BJ (cell line): ENCODE measurements around the gene TNFRSF13B. TPM values are rescaled to one million over a fixed set of nuclear protein-coding genes. Genes with fewer than 3 reads are reported as not detected.

Experiments used
- CTCF ChIA-PET: fragments of 350-600 bp; formaldehyde crosslinking; extraction: SDS; loops from one replicate; lab custom pipeline; 2021; ENCODE audit warnings: antibody characterized with exemption, inconsistent platforms; lab: Yijun Ruan, JAX
- POLR2A ChIA-PET: fragments of 300-600 bp; sonication (Branson Sonifier 250); formaldehyde crosslinking; extraction: SDS; loops from one replicate; lab custom pipeline; 2021; ENCODE audit warnings: antibody characterized with exemption; lab: Charles Lee
- DNase-seq: peaks from one replicate; pipeline ENCODE4 v3.0.0-alpha.2; 2011; ENCODE audit warnings: low read depth
- H3K27me3 ChIP-seq: 2 replicates; pipeline ENCODE4 v1.6.0; 2011; ENCODE audit warnings: low read length; ENCODE audit not compliant: control insufficient read depth, insufficient read depth
- H3K36me3 ChIP-seq: 2 replicates; pipeline ENCODE4 v1.5.1; 2011; ENCODE audit warnings: low read length; ENCODE audit not compliant: control insufficient read depth, insufficient read depth
- H3K4me3 ChIP-seq: 2 replicates; pipeline ENCODE4 v1.5.1; 2011; ENCODE audit warnings: low read depth, mild to moderate bottlenecking, control low read depth, low read length
- CTCF ChIP-seq: IDR thresholded peaks from 2 replicates; pipeline ENCODE4 v1.5.1; 2011; ENCODE audit warnings: low read depth, mild to moderate bottlenecking, control low read depth, inconsistent platforms, low read length, moderate library complexity; ENCODE audit not compliant: insufficient read depth
- polyA plus RNA-seq: library from polyadenylated mRNA; depleted of rRNA; stranded (reverse); fragments of >200 nt; gene quantifications from 2 replicates; pipeline ENCODE4 v1.2.3, GENCODE V29; 2011

TNFRSF13B gene
- polyA plus RNA-seq, 1 experiment: not detected

GRCh38 chr17:16989230-16989952, 17.5 kb upstream of the TNFRSF13B start:
- ChIA-PET POLR2A (no interaction called here), CTCF (interaction anchor here (0.9 to 6.3 kb wide), 4 partner anchors 9 to 75 kb away, joined by 4 to 52 read pairs (median 5); no protein-coding TSS in a partner anchor)
- DNase-seq: no peak
- H3K4me3 ChIP-seq: no peak overlapping the region
- no peaks in the 10 kb centered on the region for H3K27me3 ChIP-seq
- H3K36me3 ChIP-seq: no peaks in the 10 kb centered on the region
- TF ChIP-seq CTCF: no peak

GRCh38 chr17:16988749-16989229, 16.9 kb upstream of the TNFRSF13B start:
- no peak for DNase-seq
- no peak for TF ChIP-seq CTCF
- ChIA-PET POLR2A (no interaction called here), CTCF (interaction anchor here (1.1 to 6.3 kb wide), 4 partner anchors 10 to 75 kb away, joined by 3 to 52 read pairs (median 5); no protein-coding TSS in a partner anchor)
- no peaks in the 10 kb centered on the region for H3K36me3 ChIP-seq
- no peaks in the 10 kb centered on the region for H3K27me3 ChIP-seq
- H3K4me3 ChIP-seq: no peak overlapping the region

GRCh38 chr17:16987830-16988601, 16.1 kb upstream of the TNFRSF13B start:
- TF ChIP-seq CTCF: no peak
- DNase-seq: peak; percentile 41
- Histone ChIP-seq H3K4me3 (no peak overlapping the region), H3K36me3 (no peaks in the 10 kb centered on the region), H3K27me3 (no peaks in the 10 kb centered on the region)
- ChIA-PET POLR2A (no interaction called here), CTCF (interaction anchor here (0.6 to 6.3 kb wide), 8 partner anchors 9 to 451 kb away, joined by 3 to 52 read pairs (median 4); no protein-coding TSS in a partner anchor)

GRCh38 chr17:16987066-16987829, 15.3 kb upstream of the TNFRSF13B start:
- H3K4me3 ChIP-seq: no peak overlapping the region
- H3K27me3 ChIP-seq: no peaks in the 10 kb centered on the region
- POLR2A ChIA-PET: no interaction called here
- H3K36me3 ChIP-seq: no peaks in the 10 kb centered on the region
- no peak for DNase-seq
- CTCF ChIA-PET: interaction anchor here (1.0 to 6.3 kb wide), 7 partner anchors 8 to 450 kb away, joined by 3 to 52 read pairs (median 3); no protein-coding TSS in a partner anchor
- no peak for TF ChIP-seq CTCF
